Activated T-cell treated with anti-CD3 and anti-CD28 coated beads, Interleukin-2, amount 50 U/mL, for 48 hours (primary cell): ENCODE measurements around the gene JMJD6.

Experiments used
- DNase-seq, 2 experiments: peaks; one replicate each; pipeline ENCODE4 v3.0.0-alpha.2; 2020

JMJD6 gene

DNA sequence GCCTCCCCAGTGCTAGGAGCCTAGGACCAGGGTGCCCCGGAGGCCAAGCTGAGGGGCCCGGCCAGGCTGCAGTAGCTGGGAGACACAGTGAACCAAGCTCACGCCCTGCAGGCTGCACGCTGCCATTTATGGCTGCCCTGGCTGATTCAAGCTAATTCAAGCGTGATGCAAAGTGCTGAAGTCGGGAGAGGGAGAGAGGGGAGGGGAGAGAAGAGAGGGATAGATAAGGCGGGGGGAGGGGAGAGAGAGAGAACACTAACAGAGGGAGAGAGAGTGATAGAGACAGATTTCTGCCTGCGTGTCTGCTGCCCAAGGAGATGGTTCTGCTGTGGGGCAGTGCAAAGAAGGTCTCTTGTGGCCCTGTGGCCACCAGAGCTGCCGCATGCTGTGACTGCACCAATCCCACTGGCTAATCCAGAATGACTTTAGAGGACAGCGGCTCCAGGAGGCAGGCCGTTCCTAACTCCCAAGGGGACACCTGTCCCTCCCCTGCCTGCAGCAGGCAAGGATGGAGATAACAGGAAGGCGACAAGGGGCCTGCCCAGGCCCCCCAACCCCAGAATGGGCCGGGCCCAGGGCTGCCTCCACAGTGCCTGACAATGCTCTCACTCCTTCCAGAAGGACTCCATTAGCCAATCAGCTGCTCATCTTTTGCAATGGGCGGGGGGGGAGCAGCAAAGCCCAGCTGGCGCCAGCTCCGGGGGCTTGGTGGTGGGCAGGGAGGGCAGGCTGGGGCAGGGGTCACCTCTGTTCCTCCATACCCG is 28.5 kb downstream of the JMJD6 start:
- no peak for DNase-seq

GRCh38 chr17:76696763-76697701 is 29.4 kb downstream of the JMJD6 start:
- no peak for DNase-seq

- no peak for DNase-seq
Measured at GRCh38 chr17:76695059-76695831, 31.2 kb downstream of the JMJD6 start.

- DNase-seq, result no peak
Measured at GRCh38 chr17:76691379-76692191, 34.8 kb downstream of the JMJD6 start.

GRCh38 chr17:76690596-76691280 is 35.7 kb downstream of the JMJD6 start:
- DNase-seq, result no peak

DNA sequence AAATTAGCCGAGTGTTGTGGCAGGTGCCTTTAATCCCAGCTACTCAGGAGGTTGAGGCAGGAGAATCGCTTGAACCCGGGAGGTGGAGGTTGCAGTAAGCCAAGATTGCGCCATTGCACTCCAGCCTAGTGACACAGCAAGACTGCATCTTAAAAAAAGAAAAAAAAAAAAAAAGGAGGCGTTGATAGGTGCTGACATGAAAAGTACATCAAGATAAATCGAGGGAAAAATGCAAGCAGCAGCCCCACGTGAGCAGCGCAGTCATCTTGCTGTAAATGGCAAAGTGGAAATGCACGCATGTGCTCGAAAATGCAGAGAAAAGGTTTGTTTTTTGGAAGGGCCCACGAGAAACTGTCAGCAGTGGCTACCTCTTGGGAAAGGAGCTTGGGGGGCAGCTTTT is 36.5 kb downstream of the JMJD6 start:
- DNase-seq, result no peak

DNA sequence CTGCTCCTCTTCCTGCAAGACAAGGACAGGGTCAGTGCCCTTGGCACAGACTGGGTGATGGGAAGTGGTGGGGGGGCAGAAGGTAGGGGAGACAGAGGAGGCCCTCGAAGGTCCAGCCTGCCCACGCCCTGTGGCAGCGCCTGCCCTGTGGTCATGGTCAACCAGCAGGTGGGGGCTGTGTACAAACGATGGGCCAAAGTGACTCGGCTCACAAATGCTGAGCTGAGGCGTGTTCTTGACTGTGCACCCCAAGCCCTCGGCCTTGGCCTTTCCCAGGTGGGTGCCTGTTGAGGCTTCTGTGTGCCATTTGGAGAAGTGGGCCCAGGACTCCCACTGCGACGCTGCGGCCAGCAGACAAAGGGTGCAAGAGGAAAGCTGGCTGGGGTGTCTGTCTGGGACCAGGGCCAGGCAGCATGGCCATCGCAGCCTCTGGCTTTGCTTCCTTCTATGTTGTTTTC is 38.2 kb downstream of the JMJD6 start:
- no peak for DNase-seq

DNA sequence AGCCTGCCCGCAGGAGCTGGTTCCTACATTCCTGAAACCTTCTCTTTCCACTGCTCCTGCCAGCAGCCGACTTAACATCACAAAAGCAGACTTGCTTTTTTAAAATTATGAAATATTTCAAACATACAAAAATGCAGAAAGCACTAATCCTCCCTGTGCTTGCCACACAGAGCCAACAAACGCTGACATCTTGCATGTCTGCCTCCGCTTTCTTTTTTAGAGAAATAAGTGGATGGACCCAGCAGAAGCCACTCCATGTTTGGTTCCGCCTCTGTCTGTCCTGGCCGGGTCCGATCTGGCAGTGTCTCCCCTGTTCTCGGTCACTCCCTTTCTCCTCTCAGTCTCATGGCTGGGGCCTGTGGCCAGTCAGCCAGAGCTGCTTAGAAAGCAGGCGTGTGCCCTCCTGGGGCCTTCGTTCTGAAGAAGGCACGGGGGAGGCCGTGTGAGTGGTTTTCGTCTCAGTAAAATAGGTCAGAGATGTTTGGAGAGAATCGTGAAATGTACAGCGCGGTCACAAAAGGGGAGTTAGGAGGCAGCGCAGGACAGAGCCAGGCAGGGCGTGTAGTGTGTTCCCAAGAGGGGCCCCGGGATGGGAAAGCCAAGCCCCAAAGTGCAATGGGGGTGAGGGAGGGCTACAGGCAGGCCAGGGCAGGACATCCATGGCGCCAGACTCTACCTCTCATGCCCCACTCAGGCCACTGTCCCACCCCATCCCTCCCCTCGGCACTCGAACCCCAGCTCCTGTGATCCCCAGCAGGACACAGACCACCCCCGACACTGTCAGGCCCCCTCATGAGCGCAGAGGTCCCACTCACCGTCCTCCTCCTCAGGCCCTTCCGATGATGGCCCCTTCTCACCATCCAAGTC is 38.9 kb downstream of the JMJD6 start:
- DNase-seq, result no peak

GRCh38 chr17:76686538-76687297 is 39.7 kb downstream of the JMJD6 start:
- DNase-seq, result no peak

- DNase-seq, result no peak
Measured at GRCh38 chr17:76685846-76686245, 40.6 kb downstream of the JMJD6 start.

- no peak for DNase-seq
Measured at GRCh38 chr17:76685366-76685765, 41.0 kb downstream of the JMJD6 start.

- DNase-seq, result no peak
Measured at GRCh38 chr17:76684756-76685155, 41.6 kb downstream of the JMJD6 start.

- DNase-seq, result no peak
Measured at GRCh38 chr17:76683921-76684745, 42.3 kb downstream of the JMJD6 start.

DNA sequence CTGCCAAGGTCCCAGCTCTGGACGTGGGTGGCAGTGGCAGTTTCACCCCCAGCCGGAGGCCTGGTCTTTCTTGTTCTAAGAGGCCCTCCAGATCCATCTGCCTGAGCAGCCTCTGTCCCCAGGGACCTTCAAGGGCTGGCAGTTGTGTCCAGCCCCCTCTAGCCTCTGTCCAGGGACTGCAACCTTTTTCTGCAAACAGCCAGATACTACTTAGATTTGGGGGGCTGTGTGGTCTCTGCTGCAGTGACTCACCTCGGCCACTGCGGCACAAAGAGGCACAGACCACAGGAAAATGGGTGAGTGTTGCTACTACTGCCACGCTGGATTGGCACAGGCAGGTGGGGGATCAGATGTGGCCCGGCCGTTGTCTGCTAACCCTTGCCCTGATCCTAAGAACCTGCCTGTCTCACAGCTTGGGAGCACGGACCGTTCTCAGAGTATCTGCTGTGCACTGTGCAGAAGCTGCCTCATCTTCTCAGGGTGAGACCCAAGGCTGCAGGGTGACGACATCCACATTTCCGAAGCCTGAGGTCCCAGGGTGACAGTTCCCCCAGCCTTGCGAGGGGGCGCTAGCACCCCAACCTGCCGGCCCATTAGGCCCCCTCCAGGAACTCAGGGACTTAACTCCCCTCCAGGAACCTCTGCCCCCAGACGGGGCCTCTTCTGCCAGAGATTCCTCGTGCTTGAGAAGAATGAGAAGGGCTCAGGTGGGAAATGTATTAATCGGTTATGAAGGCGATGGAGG is 43.2 kb downstream of the JMJD6 start:
- no peak for DNase-seq

GRCh38 chr17:76682296-76682695 is 44.1 kb downstream of the JMJD6 start:
- no peak for DNase-seq

DNA sequence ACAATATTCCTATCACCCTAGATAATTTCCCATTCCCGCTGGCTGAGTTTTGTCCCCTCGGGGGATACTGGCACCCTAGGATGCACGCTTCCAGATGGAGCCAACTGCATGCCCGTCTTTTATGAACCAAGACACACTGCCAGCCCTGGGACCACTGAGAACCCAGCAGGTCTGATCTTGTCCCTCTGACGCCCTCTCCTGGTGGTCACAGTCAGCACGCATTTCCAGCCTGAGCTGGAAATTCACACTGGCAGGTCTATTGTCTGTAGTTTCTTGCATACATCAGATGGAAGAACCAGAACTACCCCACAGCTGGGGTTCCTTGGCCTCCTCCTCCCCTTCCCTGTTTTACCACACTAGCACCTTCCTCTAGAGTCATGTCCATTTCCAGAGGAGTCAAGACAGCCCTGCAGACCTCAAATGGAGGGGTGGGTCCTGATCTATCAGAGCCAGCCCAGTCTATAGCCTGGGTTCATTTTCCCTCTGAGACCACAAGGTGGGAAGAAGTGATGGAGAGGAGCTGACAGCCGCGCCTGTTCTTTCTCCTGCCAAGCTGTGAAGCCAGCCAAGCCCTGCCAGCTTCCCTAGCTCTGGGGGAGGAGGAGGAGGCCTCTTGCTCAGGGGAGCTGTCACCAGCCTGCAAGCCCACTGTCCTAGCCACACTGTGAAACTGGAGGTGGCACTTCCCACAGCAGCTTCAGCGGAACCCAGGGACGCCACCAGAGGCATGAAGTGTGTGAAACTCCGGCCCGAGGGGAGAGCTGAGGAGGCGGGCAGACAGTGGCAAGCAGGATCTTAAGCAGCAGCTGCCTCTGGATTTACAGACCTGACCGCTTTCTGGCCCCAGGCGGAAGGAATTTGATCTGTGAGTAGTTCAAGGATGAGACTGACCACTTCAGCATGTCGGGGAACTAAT is 44.9 kb downstream of the JMJD6 start:
- DNase-seq, result peak; percentile 77 to 81

DNA sequence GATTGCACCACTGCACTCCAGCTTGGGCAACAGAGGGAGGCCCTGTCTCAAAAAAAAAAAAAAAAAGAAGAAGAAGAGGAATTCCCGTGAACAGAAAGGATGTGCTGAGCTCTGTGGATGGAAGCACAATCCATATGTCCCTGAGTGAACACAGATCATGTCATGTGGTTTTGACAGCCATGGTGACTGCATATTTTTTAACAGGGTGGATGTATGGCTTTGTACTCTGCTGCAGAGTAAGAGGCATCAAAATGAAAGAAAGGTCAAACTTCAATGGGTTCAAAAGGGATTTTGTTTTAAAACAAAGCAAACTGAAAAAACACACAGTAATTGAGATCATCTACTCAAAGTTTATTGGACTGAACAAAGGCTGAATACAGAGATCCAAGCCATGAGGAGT is 47.2 kb downstream of the JMJD6 start:
- no peak for DNase-seq
